ENCODE results near the gene AGA.

The AGA gene

DNA sequence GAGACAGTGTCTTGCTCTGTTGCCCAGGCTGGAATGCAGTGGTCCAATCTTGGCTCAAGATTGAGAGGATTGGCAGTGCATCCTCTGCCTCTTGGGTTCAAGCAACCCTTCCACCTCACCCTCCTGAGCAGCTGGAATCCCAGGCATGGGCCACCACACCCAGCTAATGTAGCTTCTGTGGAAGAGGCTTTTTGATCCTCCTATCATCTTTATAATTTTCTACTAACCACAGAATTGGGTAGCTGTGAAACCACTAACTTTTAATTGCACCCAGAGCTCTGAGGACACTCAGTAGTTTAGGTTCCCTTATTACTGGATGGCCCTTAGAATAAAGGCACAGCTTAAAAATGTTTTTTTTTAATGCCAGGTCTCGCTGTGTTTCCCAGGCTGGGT is 8.9 kb upstream of the AGA start:
- CTCF ChIA-PET = interaction anchor here (1.0 to 2.0 kb wide), 3 partner anchors 8 to 11 kb away, joined by 3 to 4 read pairs (median 3); no protein-coding TSS in a partner anchor
- DNase-seq (ENCODE audit: extremely low spot score) = no peak
- TF ChIP-seq, protein P1, sequence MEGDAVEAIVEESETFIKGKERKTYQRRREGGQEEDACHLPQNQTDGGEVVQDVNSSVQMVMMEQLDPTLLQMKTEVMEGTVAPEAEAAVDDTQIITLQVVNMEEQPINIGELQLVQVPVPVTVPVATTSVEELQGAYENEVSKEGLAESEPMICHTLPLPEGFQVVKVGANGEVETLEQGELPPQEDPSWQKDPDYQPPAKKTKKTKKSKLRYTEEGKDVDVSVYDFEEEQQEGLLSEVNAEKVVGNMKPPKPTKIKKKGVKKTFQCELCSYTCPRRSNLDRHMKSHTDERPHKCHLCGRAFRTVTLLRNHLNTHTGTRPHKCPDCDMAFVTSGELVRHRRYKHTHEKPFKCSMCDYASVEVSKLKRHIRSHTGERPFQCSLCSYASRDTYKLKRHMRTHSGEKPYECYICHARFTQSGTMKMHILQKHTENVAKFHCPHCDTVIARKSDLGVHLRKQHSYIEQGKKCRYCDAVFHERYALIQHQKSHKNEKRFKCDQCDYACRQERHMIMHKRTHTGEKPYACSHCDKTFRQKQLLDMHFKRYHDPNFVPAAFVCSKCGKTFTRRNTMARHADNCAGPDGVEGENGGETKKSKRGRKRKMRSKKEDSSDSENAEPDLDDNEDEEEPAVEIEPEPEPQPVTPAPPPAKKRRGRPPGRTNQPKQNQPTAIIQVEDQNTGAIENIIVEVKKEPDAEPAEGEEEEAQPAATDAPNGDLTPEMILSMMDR (IDR thresholded peaks at IDR 0.05; ENCODE audit: control extremely low read depth, extremely low read depth, low read depth, missing control alignments) = no peak
- POLR2A ChIA-PET = no interaction called here

DNA sequence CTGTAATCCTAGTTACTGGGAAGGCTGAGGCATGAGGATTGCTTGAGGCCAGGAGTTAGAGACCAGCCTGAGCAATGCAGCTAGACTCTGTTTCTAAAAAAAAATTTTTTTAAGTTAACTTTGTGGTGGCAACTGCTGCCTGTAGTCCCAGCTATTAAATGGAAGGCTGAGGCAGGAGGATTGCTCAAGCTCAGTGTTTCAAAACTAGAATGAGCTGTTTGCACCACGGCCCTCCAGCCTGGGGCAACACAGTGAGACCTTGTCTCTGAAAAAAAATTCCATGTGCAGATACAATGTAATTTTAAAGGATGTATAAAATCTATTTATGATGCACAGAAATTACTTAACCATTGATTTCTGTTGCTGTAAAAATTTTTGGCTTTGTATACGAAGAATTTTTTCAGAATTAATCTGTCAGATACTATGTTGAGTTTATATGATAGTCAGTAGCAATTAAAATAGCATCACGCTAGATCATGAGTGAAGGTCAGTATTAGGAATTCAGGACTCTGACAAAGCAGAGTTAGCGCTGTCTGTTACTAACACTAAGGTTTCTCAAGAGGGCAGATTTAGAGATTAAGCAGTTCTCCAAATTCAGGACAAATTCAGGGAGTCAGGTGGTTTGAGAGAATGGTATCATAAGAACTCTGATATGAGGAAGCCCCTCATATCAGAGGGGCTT is 8.3 kb upstream of the AGA start:
- TF ChIP-seq, protein P1 (IDR thresholded peaks at IDR 0.05; ENCODE audit: control extremely low read depth, extremely low read depth, low read depth, missing control alignments) = no peak
- no peak for DNase-seq (ENCODE audit: extremely low spot score)
- CTCF ChIA-PET = interaction anchor here (1.0 to 2.0 kb wide), 2 partner anchors 12 to 14 kb away, joined by 3 to 4 read pairs; no protein-coding TSS in a partner anchor
- POLR2A ChIA-PET = no interaction called here

DNA sequence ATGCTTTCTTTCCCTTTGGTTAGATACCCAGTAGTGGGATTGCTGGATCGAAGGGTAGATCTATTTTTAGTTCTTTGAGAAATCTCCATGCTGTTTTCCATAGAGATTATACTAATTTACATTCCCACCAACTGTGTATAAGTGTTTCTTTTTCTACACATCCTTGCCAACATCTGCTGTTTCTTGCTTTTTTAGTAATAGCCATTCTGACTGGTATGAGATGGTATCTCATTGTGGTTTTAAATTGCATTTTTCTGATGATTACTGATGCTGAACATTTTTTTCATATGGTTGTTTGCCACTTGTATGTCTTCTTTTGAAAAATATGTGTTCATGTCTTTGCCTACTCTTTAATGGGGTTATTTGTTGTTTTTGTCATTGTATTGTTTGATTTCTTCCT is 6.6 kb upstream of the AGA start:
- POLR2A ChIA-PET = no interaction called here
- CTCF ChIA-PET = no interaction called here
- no peak for DNase-seq (ENCODE audit: extremely low spot score)
- TF ChIP-seq, protein P1 (IDR thresholded peaks at IDR 0.05; ENCODE audit: control extremely low read depth, extremely low read depth, low read depth, missing control alignments) = no peak

DNA sequence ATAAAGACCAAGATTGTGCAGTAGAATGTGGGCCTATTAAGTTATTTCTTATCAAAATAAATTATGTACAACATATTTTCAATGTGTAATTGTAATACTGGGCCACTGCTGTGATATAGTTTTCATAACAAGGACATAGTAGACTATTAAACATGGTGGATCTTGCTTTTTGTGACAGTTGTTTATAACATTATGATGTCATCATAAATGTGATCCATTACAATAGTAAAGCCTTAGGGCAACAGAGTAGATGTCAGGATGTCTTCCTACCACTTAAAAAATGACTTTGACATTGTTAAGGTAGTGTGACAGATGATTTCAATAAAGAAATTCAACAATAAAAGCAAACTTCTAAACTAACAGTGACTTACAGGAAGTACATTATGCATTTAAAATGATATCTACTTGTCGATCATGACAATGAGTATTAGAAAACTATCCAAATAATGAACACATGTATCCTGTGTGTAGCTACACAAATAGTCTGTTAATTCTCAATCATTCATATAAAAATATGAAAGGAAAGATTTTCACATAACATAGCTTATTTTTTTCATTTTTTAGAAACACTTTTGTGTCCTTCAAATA is 5.3 kb upstream of the AGA start:
- CTCF ChIA-PET = interaction anchor here (0.8 kb wide), 1 partner anchor 15 kb away, joined by 3 read pairs; no protein-coding TSS in a partner anchor
- no peak for DNase-seq (ENCODE audit: extremely low spot score)
- TF ChIP-seq, protein P1 (IDR thresholded peaks at IDR 0.05; ENCODE audit: control extremely low read depth, extremely low read depth, low read depth, missing control alignments) = no peak
- POLR2A ChIA-PET = no interaction called here

DNA sequence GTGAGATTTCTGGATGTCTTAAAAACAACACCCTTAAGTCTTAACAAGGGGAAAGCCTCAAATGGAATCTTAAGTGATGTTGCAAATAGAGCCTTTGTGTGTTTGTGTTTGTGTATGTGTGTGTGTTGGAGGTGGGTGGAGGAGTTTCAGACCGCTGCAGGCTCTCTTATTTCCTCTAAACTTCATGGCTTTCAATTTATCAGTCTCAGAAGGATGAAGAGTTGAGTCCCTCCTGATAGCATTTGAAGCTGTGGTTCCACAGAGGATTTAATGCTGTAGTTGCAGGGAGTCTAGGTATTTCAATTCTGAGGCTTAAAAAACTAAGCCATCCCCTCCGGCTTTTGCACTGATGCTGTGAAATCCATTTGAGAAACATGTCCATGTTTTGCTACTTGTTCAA is 4.3 kb upstream of the AGA start:
- TF ChIP-seq, protein P1 (IDR thresholded peaks at IDR 0.05; ENCODE audit: control extremely low read depth, extremely low read depth, low read depth, missing control alignments) = no peak
- DNase-seq (ENCODE audit: extremely low spot score) = no peak
- ChIA-PET CTCF (no interaction called here), POLR2A (no interaction called here)

DNA sequence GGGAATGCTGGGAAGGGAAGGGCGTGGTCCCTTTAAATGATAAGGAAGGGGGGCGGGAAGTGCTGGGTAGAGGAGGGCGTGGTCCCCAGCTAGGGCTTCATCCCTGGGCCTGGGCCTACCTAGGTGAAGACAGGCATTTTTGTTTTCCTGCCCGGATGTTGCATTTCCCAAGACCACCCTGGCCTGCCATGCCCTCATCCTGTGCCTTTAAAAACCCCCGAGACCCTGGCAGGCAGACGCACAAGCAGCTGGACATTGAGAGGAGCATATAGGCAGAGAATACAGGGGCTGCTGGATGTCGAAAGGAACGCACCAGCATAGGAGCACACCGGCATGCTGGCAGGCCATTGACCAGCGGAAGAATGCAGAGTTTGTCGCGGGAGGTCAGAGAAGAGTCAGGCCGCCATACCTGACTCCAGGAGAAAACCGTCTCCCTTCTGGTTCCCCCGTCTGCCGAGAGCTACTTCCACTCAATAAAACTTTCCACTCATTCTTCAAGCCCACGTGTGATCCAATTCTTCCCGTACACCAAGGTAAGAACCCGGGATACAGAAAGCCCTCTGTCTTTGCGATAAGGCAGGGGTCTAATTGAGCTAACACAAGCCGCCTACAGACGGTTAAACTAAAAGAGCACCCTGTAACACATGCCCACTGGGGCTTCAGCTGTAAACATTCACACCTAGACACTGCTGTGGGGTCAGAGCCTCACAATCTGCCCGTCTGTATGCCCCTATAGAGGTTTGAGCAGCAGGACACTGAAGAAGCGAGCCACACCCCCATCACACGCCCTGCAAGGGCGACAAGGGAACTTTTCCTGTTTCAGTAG is 2.9 kb upstream of the AGA start:
- DNase-seq (ENCODE audit: extremely low spot score) = no peak
- ChIA-PET POLR2A (no interaction called here), CTCF (interaction anchor here (0.7 to 1.3 kb wide), 3 partner anchors 10 to 12 kb away, joined by 3 read pairs; no protein-coding TSS in a partner anchor)
- TF ChIP-seq, protein P1 (IDR thresholded peaks at IDR 0.05; ENCODE audit: control extremely low read depth, extremely low read depth, low read depth, missing control alignments) = no peak
